ENCODE results near the gene TES.
"Not testable (repeated sequence)": the region's sequence is repeated elsewhere in the genome, so short reads cannot be mapped to it uniquely, and the experiment has no call there.

The TES gene

GRCh38 chr7:116224492-116225098 lies 14.3 kb downstream of the TES start:
- DNase-seq: no peak

DNA sequence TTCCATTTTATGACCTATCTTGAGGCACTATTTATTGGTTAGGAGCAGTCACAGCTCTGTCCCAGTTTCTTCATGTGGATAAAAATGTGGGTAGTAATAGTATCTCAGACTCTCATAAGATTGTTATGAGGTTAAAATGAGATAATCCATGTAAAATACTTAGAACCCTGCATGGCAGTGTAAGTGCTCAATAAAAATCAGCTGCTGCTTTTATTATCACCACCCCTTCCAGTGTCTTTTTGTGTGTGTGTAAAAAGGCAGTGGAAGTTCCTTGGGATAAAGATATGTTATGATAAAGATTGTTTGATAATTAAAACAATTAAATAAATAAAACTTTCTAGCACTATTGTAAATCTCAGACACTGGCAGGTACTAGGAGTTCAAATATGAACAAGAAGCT lies 15.5 kb downstream of the TES start:
- DNase-seq: no peak

- DNase-seq: no peak
Measured at GRCh38 chr7:116226664-116227063, 16.3 kb downstream of the TES start.

- peak; percentile 93 for DNase-seq
Measured at GRCh38 chr7:116227678-116228239, 17.4 kb downstream of the TES start.

DNA sequence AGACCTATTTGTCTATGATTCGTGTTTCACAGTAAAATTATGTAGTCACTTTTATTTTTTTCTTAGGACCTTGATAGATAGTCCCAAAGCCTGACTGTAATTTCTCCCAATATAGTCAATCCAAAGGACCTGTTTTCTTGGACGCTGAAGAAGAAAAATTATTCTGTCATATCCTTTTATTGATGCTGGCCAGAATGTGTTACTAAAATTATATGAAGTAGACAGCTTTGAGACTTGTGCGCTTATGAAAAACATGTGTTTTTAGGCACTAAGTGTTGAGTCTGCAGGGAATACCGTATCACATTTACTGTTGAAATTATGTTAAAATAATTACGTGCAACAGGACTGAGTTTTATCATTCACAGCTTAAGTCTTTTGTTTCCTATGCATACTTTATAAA lies 17.9 kb downstream of the TES start:
- no peak for DNase-seq

DNA sequence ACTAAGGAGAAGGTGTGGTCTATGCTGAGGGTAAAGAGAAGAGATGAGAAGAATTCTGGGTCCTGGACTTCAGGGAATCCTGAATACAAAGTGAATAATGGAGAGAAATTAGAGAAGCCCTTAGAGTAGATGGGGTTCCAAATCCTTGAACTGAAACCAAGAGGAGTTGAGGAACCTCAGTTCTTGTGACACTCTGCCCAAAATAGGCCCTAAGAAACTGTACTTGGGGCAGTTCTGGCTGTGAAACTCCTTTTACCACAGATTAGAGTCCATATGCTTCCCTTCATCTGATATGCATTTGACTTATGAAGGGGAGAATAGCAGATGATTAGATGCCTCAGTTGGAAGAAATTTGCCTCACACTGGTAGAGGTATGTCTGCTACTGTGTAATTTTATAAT lies 19.0 kb downstream of the TES start:
- no peak for DNase-seq

DNA sequence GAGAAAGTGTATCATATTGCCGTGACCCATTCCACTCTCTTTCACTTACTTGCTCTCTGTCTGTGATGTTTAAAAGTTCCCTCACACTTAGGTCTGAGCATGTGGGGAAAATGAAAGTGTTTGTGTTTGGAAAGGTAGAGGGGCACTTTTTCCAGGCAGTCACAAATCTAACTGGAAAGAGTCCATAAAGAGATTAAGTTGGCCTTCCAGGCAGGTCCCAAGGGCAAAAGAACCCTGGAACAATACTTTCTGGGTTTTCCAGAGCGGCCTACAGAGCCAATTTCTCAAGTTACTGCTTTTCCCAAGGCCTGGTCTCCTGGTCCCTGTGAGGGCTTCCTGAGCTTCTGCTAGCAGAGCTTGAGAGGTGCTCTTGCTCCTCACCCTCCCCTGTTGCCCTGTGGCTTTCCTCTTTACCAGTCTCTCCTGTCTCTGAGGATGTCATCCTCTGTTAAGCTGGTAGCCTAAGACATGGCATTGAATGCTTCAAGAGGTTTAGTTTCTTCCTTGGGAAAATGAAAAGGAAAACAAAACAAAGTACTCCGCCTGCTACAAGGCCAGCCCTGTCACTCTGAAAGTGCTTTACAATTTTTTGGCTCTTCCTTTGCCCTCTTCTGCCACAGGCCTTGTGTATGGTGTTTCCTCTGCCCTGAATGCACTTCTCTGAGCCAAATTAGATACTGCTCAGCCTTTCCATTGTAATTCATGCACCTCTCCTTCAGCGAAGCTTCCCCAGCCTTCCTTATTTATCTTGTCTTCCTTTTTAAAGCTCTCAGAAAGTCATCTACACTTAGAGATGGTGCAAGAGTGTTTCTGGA lies 20.1 kb downstream of the TES start:
- DNase-seq: no peak

DNA sequence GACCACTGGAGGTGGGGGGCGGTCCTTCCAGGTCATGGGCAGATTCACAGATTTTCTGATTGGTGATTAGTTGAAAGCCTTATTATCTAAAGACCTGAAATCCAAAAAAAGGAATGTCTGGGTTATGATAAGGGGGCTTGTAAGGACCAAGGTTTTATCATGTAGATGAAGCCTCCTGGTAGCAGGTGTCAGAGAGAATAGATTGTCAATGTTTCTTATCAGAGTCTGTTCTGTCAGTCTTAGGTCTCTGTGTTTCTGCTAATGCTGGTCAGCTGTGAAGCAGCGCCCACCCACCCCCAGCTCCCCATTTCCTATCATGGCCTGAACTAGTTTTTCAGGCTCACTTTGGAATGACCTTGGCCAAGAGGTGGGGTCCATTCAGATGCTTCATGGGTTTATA lies 21.2 kb downstream of the TES start:
- no peak for DNase-seq

DNA sequence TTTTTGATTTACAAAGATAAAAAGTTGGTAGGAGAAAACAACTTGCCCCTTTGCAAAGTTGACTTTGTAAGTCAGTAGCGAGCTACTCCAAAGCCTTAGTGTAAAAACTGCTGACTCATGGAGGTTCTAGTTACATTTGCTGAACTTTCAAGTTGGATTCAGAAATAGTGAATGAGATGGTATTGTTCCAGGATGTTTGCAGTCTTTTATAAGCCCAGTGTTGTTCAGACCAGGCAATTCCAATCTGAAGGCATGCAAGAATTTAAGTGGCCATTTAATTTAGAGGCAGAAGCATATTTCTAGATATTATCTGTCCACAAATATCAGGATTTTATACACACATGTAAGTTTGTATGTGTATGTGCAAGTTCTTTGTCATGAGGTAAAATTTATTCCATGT lies 21.6 kb downstream of the TES start:
- peak; percentile 59 for DNase-seq

- peak; percentile 64 for DNase-seq
Measured at GRCh38 chr7:116232350-116232749, 22.0 kb downstream of the TES start.

DNA sequence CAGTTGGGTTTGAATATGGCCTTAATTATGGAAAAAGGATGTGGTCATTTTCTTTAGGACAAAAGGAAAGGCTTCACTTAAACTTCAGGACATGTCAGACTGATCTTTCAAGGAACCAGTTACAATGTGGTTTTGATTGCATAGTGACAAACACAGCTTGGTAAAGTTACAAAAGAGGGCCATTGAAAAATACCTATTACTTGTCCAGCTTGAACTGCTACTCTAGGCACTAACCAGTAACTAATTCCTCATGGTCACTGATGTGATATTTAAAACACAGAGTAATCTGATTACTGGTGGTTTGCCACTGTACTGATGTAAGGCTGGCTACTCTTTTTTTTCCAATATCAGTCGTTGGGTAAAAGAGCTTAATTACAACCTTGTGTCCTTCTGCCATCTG lies 22.6 kb downstream of the TES start:
- no peak for DNase-seq

GRCh38 chr7:116234517-116235200 lies 24.3 kb downstream of the TES start:
- DNase-seq: no peak

- no peak for DNase-seq
Measured at GRCh38 chr7:116235380-116235779, 25.0 kb downstream of the TES start.

- peak; percentile 58 for DNase-seq
Measured at GRCh38 chr7:116236020-116236630, 25.8 kb downstream of the TES start.

DNA sequence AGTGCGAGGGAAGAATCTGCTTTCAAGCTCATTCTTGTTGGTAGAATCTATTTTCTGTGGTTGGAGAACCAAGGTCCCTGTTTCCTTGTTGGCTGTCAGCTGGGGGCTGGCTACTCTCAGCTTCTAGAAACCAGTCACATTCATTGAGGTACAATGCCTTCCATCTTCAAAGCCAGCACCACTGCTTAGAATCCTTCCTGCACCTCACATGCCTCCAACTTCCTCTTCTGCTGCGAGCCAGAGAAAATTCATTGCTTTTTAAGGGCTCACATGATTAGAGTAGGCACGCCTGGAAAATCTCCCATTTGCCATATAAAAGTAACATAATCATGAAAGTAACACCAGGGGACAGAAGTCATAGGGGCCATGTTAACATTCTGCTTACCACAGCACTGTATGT lies 28.7 kb downstream of the TES start:
- no peak for DNase-seq

DNA sequence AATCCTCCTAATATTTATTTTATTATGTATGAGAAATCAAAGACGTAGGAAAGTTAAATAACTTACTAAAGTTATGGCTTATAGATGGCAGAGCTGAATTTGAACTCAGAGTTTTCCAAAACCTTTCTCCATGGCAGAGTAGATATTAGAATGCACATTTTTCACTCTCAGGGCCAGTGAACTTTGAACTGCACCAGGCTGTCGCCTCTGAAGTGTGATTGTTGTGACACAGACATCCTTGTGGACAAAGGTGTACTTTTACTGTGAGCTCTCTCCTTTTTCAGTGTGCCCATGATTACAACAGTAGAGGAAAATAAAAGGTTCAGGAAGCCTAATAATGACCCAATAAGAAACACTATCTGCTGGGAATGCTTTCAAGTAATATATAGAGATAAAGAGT lies 29.1 kb downstream of the TES start:
- DNase-seq: no peak

DNA sequence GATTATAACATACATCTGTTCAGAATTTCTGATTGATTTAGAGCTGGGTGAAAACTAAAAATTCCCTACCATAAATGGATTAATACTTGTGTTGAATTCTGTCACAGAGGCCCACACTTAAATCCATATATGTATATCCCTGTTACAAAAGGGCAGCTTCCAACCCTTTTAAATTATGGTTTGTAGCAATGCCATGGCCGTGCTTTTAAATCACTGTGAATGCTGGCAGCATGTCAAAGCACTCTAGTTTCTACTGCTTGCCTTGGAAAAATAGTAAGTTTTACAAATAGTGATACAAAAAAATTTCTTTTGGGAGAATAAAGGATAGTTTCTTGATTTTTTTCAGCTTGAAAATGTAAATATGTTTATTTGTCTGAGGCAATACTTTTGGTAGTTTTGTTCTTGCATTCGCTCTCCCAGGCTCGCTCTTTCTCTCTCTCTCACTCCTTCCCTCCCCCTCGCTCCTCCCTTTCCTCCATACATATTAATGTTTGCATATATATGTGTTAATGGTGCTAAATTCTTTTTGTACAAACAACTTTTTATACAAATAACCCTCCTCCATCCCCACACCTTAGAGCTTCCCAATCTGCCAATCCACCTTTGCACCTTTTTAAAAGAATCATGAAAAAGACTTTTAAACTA lies 29.8 kb downstream of the TES start:
- no peak for DNase-seq

DNA sequence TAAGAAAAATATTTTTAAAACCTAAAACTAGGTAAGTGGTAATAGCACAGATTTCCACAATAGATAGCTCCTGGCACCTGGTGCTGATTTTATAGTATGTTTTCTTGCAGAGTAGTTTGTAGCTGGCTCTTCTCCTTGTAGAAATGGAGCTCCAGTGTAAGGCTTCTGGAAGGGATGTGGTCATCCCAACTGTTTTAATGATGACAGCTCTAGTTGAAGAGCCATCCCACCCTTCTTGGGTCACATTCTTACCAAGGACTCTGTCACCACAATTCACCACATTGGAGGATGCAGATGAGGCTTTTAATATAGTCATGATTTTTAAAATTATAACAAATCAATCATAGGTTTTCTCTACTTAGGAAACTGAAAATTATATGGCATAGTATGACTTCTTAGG lies 31.0 kb downstream of the TES start:
- no peak for DNase-seq

DNA sequence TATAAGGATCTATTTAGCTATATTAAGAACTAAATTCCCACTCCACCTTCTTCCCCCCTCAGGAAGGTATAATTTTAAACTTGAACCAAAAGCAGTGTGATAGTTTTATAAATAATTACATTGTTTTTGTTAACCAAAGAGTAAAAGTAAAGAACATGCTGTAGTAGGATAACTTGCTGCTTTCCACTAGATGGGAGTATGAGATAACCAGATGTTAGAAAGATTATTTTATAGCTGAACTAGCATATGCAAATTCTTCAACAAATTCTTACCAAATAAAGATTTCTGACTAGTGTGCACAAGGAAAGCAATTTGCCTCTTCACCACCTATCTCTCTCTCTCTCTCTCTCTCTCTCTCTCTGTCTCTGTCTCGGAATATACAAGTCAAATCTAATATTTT lies 31.8 kb downstream of the TES start:
- DNase-seq: peak; percentile 34

GRCh38 chr7:116242759-116243158 lies 32.4 kb downstream of the TES start:
- DNase-seq: no peak

- not testable (repeated sequence) for DNase-seq
Measured at GRCh38 chr7:116244803-116245202, 34.5 kb downstream of the TES start.

- DNase-seq: no peak
Measured at GRCh38 chr7:116246357-116246756, 36.0 kb downstream of the TES start.
